Right lobe of liver (tissue), 6 donors: ENCODE data around the gene LIN9. TPM values are rescaled to one million over a fixed set of nuclear protein-coding genes. Genes with fewer than 3 reads are reported as not detected.
"Not testable (repeated sequence)": the region's sequence is repeated elsewhere in the genome, so short reads cannot be mapped to it uniquely, and the experiment has no call there.

Experiments
- ATAC-seq, 4 donors: fragments of 200-7000 bp; cut with Tn5 transposase; one replicate each; pipeline ENCODE4 v1.9.1; 2020; ENCODE audit warnings: mild to moderate bottlenecking in 4 of 4, moderate library complexity in 4 of 4
- DNase-seq, 3 donors: peaks; one replicate each; pipeline ENCODE4 v3.0.0-alpha.2; 2020
- H3K27ac ChIP-seq, 3 donors: fragments of 200-600 bp; one replicate each; pipeline ENCODE4 v1.8.0; 2022
- H3K27me3 ChIP-seq, 2 donors: fragments of 200-600 bp; one replicate each; pipeline ENCODE4 v1.8.0; 2022
- H3K36me3 ChIP-seq, 4 donors: fragments of 200-600 bp; sonication (generic) in 1 of 4; one replicate each; pipeline versions ENCODE4 v1.5.1 to v1.8.0; 2017 to 2022; ENCODE audit warnings: control low read depth in 1 of 4
- H3K4me1 ChIP-seq, 4 donors: fragments of 200-600 bp; sonication (generic) in 1 of 4; one replicate each; pipeline versions ENCODE4 v1.5.1 to v1.8.0; 2017 to 2022; ENCODE audit warnings: control low read depth in 1 of 4
- H3K4me3 ChIP-seq, 3 donors: fragments of 200-600 bp; one replicate each; pipeline ENCODE4 v1.8.0; 2022
- H3K9me3 ChIP-seq, 4 donors: fragments of 200-600 bp; sonication (generic) in 1 of 4; one replicate each; pipeline versions ENCODE4 v1.5.1 to v1.8.0; 2017 to 2022; ENCODE audit warnings: control low read depth in 1 of 4
- POLR2A ChIP-seq: fragments of 450-650 bp; IDR thresholded peaks from one replicate; pipeline ENCODE4 v1.6.1; 2017; ENCODE audit warnings: antibody characterized with exemption, mild to moderate bottlenecking
- WGBS: methylation state at CpG from one replicate; pipeline ENCODE4 v1.1.6; 2018; ENCODE audit warnings: low coverage, low lambda C conversion rate; ENCODE audit not compliant: insufficient coverage; ENCODE audit errors: missing lambda C conversion rate; 5-methylcytosine and 5-hydroxymethylcytosine counted together
- intact Hi-C, 2 donors: fragments of 100-400 bp; cut with DNase I; formaldehyde crosslinking; loops; one replicate each; pipeline versions ENCODE4 v1.11.2 to v1.14.1; 2022
- total RNA-seq, 6 experiments: library from RNA; depleted of rRNA in 2 of 6; stranded (reverse); fragments of >200 nt in 2 of 6; fragmentation: NEBNext Ultra II Directional in 3 of 6; extraction: Animal tissue kit (Norgen Biotek cat#: 25700) in 3 of 6; gene quantifications; one replicate each; pipeline versions ENCODE4 v1.1.0 to v1.2.4, GENCODE V29; 2016 to 2023
- TF ChIP-seq, protein P1 (sequence below), 4 donors: fragments of 200-600 bp in 3 of 4; fragments of 450-650 bp in 1 of 4; IDR thresholded peaks; one replicate each; pipeline versions ENCODE4 v1.5.1 to v1.8.0; 2016 to 2022; ENCODE audit warnings: antibody characterized with exemption in 4 of 4, mild to moderate bottlenecking in 2 of 4
- donor health status: DM: no; HTN: yes; CAD: no.
- donor health status: DM: no; HTN: no; CAD: no.
- donor health status: DM: no; HTN: no; CAD: no.
- donor health status: DM: no; HTN: yes; CAD: no.
- donor health status: DM: no; HTN: yes; CAD: no.

LIN9 gene
- total RNA-seq, 6 experiments from 2014 or later = 0.46 to 1.5 (median 0.91) TPM

DNA sequence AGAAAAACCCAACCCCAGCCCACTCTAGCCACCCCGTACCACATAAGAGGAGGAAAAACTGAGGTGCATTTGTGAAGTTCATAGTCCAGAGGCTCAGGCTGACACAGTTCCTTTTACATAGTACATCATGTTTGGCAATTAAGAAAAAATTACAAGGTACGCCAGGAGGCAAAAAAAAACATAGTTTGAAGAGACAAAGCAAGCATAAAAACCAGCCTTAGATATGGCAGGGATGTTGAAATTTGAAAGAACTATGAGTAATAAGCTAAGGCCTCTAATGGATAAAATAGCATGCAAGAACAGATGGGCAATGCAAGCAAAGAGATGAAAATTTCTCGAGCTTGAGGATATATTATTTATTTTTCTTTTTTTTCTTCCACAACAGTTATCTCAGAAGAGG lies 53.6 kb downstream of the LIN9 start:
- no peak for TF ChIP-seq POLR2A
- TF ChIP-seq, protein P1, sequence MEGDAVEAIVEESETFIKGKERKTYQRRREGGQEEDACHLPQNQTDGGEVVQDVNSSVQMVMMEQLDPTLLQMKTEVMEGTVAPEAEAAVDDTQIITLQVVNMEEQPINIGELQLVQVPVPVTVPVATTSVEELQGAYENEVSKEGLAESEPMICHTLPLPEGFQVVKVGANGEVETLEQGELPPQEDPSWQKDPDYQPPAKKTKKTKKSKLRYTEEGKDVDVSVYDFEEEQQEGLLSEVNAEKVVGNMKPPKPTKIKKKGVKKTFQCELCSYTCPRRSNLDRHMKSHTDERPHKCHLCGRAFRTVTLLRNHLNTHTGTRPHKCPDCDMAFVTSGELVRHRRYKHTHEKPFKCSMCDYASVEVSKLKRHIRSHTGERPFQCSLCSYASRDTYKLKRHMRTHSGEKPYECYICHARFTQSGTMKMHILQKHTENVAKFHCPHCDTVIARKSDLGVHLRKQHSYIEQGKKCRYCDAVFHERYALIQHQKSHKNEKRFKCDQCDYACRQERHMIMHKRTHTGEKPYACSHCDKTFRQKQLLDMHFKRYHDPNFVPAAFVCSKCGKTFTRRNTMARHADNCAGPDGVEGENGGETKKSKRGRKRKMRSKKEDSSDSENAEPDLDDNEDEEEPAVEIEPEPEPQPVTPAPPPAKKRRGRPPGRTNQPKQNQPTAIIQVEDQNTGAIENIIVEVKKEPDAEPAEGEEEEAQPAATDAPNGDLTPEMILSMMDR (IDR thresholded peaks at IDR 0.05) = no peak

DNA sequence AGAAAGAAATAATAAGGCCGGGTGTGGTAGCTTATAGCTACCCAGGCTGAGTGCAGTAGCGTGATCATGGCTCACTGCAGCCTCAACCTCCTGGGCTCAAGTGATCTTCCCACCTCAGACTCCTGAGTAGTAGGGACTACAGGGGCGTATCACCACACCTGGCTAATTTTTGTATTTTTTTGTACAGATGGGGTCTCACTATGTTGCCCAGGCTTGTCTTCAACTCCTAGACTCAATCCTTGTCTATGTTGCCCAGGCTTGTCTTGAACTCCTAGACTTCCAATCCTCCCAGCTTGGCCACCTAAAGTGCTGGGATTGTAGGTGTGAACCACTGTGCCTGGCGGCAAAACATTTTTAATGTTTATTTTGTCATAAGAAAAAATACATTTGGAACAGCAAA lies 55.0 kb downstream of the LIN9 start:
- ATAC-seq (no peak), DNase-seq (no peak)
- no peaks in the 10 kb centered on the region for H3K4me1 ChIP-seq
- intact Hi-C loops = no loop called here
- no peak overlapping the region for H3K4me3 ChIP-seq
- no peaks in the 10 kb centered on the region for H3K9me3 ChIP-seq
- WGBS = 98% methylated on average over 4 of the region's 4 CpGs
- H3K27ac ChIP-seq = no peak overlapping the region
- TF ChIP-seq, protein P1 (IDR thresholded peaks at IDR 0.05) = no peak
- TF ChIP-seq POLR2A = no peak
- H3K36me3 ChIP-seq = no peaks in the 10 kb centered on the region
- H3K27me3 ChIP-seq = no peaks in the 10 kb centered on the region

More for the DNA sequence above, 53.6 kb downstream of the LIN9 start:
- WGBS = 93% methylated on average over 3 of the region's 3 CpGs
- intact Hi-C loops = no loop called here
- H3K4me3 ChIP-seq = no peak overlapping the region
- H3K36me3 ChIP-seq = no peaks in the 10 kb centered on the region
- no peaks in the 10 kb centered on the region for H3K27me3 ChIP-seq
- ATAC-seq = no peak
- DNase-seq = no peak
- no peaks in the 10 kb centered on the region for H3K4me1 ChIP-seq
- H3K27ac ChIP-seq = no peak overlapping the region
- no peaks in the 10 kb centered on the region for H3K9me3 ChIP-seq

DNA sequence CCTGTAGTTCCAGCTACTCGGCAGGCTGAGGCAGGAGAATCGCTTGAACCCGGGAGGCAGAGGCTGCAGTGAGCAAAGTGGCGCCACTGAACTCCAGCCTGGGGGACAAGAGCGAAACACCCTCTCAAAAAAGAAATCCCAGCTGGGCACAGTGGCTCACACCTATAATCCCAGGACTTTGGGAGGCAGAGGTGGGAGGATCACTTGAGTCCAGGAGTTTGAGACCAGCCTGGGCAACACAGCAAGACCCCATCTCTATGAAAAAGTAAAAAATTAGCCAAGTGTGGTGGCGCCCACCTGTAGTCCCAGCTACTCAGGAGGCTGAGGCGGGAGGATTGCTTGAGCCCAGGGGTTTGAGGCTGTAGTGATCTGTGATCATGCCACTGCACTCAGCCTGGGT lies 56.1 kb downstream of the LIN9 start:
- intact Hi-C loops, H3K4me1 ChIP-seq, H3K27ac ChIP-seq, H3K27me3 ChIP-seq, DNase-seq, H3K36me3 ChIP-seq, H3K9me3 ChIP-seq, H3K4me3 ChIP-seq, ATAC-seq: not testable (repeated sequence)
- 100% methylated on average over 6 of the region's 7 CpGs for WGBS

DNA sequence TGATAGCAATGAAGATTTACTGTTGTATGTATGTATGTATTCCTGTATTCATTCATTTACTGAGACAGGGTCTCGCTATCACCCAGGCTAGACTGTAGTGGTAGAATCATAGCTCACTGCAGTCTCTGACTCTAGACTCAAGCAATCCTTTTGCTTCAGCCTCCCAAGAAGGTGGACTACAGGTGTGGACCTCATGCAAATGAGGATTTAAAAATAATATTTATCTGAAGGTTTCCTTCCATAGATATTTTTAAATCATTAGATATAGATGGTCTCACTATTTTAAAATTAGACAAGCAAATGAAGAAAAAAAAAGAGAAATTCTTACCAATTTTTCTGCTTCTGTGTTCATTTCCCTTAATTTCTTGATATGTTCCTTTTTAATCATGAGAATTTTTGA lies 58.5 kb downstream of the LIN9 start:
- Histone ChIP-seq H3K27ac (no peak overlapping the region), H3K36me3 (no peaks in the 10 kb centered on the region), H3K4me3 (no peak overlapping the region), H3K4me1 (no peaks in the 10 kb centered on the region), H3K9me3 (no peaks in the 10 kb centered on the region), H3K27me3 (no peaks in the 10 kb centered on the region)
- TF ChIP-seq, protein P1 (IDR thresholded peaks at IDR 0.05) = no peak
- TF ChIP-seq POLR2A = no peak
- DNase-seq (no peak), ATAC-seq (no peak)
- intact Hi-C loops = no loop called here
- WGBS = 90% methylated on average over 1 of the region's 1 CpG

DNA sequence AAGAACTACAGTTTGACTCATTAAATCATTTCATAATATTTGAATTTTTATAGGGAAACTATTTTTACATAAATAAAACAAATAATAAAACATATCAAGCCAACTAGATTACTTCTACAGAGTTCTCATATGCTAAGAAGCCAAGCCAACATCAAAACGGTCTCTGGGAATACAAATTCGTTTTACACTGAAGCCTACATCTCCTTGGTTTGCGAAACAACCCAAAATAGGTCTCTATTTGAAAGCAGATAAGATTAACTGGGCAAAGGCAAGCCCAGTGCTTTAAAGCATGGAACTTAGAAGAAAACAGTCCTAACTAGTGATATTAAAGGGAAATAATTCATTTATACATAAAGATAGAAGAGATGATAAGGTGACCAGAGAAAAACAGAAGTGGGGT lies 60.2 kb downstream of the LIN9 start:
- intact Hi-C loops = no loop called here
- no peak overlapping the region for H3K4me3 ChIP-seq
- no peaks in the 10 kb centered on the region for H3K36me3 ChIP-seq
- 66% methylated on average over 3 of the region's 3 CpGs for WGBS
- no peaks in the 10 kb centered on the region for H3K9me3 ChIP-seq
- TF ChIP-seq, protein P1 (IDR thresholded peaks at IDR 0.05) = no peak
- TF ChIP-seq POLR2A = no peak
- DNase-seq (no peak), ATAC-seq (no peak)
- no peaks in the 10 kb centered on the region for H3K27me3 ChIP-seq
- no peaks in the 10 kb centered on the region for H3K4me1 ChIP-seq
- no peak overlapping the region for H3K27ac ChIP-seq
